Non-pigmented ciliary epithelial cell (primary cell): Measurements from ENCODE around the gene ANXA2R.
"Not testable (repeated sequence)": the region's sequence is repeated elsewhere in the genome, so short reads cannot be mapped to it uniquely, and the experiment has no call there.

Experiments used
- DNase-seq: peaks from one replicate; pipeline ENCODE4 v3.0.0-alpha.2; 2010; ENCODE audit warnings: low read depth

ANXA2R gene

DNA sequence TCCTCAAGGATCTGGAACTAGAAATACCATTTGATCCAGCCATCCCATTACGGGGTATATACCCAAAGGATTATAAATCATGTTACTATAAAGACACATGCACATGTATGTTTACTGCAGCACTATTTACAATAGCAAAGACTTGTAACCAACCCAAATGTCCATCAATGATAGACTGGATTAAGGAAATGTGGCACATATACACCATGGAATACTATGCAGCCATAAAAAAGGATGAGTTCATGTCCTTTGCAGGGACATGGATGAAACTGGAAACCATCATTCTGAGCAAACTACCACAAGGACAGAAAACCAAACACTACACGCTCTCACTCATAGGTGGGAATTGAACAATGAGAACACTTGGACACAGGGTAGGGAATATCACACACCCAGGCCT, 19.9 kb upstream of the ANXA2R start:
- not testable (repeated sequence) for DNase-seq

GRCh38 chr5:43055098-43055497, 15.0 kb upstream of the ANXA2R start:
- not testable (repeated sequence) for DNase-seq

GRCh38 chr5:43051684-43052083, 11.6 kb upstream of the ANXA2R start:
- DNase-seq: no peak

DNA sequence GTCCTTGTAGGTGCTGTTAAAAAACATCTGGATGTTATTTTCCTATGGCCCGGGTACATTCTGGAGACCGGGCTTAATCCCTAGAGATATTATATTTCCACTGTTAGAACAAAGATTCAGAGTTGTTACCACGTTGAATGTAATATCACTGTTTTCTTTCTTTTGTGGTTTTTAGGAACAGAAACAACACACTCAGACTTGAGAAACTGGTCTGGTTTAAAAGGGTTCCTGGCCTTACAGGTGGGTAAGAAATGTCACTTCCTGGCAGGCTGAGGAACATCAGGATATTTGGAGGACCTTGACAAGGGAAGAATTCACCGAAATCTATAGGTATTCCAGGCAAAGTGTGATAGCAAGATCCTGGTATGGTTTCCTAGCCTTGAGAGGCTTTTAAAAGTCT, 10.3 kb upstream of the ANXA2R start:
- DNase-seq: no peak

DNA sequence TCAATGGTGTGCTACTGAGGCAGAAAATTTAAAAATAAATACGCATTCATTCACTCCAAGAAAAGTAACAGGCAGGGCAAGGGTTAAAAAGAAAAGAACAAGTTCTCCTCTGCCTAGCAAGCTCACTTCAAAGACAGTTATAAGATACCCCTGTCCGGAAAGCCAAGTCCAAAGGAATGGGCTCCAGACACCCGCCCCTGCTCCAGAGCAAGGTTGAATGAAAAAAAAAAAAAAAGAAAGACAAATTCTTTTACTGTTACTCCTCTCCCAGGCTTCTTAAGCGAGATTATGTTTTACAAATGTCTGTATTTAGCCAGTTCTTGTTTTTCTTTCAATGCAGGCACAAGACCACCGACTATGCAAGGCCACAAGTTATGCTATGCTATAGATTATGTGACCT, 9.1 kb upstream of the ANXA2R start:
- DNase-seq: no peak

DNA sequence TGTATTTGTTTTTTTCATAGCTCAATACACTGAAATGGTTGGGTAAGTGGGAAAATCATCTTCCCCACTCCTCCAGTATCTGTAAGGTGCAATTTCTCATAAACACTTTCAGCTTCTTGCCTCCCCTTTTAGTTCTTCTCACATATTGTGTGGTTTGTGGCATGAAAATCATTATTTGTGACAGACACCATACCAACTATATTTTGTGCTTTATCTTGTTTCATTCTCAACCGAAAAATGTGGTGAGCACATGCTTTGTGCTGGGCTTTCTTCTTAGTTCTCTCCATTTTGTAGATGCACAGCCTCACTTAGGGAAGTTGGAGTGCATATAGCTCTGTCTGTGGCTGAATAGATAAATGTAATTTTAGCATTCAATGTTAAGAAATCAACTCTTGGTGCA, 6.4 kb upstream of the ANXA2R start:
- DNase-seq: no peak

GRCh38 chr5:43045236-43045635, 5.1 kb upstream of the ANXA2R start:
- no peak for DNase-seq

- no peak for DNase-seq
Observed at GRCh38 chr5:43044181-43044914, 4.2 kb upstream of the ANXA2R start.

- DNase-seq: no peak
Observed at GRCh38 chr5:43043400-43043756, 3.3 kb upstream of the ANXA2R start.

GRCh38 chr5:43042626-43043399, 2.7 kb upstream of the ANXA2R start:
- no peak for DNase-seq

- DNase-seq: no peak
Observed at GRCh38 chr5:43042176-43042625, 2.1 kb upstream of the ANXA2R start.

DNA sequence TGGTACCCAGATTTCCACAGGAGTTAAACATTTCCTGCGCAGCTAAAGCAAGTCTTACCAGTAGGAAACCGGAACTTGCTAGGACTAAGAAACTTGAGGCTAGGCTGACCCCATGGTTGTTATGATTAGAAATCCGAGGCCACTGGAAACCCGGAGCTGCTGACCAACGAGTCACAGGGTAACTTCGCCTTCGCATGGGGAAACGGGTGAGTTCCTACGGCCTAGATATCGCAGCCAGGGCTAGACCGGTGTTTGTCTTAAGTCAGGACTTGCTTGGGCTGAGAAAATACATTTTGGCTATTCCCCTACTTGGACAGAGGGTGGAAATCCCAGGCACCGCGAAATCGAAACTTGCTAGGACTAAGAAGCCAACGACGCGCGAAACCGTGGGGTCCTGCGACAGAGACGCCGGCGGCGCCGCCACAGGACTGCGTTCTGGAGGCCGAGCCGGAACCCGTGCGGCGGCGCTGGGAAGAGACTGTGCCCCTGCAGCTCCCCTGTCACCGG, 1.6 kb upstream of the ANXA2R start:
- DNase-seq: no peak

DNA sequence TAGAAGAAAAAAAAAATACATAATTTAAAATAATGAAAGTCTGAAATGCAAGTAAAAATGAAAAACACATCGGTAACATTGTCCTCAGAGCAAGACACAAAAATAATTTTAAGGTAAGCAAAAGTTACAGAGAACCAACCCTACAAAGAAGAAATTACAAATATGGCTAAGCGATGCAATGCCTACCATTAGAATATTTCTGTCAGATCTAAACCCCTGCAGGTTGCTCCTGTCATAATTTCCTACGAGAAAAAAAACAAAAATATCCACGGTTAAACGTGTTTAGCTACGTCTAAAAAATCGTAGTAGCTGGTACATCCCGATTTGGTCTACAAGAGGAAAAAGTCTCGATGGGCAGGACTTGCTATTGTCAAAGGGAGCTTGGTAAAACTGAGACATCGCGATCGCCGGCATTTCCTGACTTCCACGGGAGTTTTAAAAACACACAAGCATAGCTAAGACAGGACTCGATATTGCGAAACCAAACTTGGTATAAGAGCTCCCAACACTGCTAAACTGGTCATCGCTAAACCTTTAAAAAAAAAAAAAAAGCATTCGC, 1.1 kb upstream of the ANXA2R start:
- DNase-seq: no peak

DNA sequence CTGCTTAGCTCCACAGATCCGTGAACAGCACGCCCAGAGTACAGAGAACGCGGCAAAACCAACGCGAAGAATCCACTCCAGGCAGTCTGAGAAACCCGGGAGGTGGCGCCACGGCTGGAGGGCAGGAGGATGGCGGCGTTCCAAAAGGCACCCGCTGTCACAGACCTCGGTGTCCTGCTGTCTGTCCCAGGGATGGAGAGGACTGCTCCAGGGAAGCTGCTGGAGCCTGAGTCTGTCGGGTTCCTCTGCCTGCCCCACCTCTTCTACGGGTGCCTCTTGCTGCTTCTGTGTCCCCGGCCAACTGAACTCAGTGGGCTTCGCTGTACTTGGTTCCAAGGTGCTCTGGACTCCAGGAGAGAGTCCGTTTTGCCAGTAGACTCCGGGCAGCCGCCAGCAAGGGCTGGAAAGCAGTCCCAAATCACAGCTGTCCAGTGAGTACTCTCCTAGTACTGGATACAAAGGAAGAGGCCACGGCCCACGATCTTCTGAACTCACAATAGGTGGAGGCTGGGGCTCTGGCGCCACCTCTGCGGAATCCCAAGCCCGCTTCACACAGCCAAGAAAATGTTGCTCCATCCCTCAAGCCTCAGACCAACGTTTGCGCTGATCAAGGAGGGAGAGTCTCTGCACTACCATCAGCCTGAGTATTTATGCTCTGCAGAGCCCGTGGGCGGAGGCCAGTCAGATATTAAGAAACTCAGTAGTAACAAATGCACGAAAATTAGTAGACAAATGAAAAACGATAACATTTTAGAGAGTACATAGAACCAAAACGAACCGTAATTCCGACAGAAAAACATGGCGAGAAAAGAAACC, 440 bp downstream of the ANXA2R start:
- DNase-seq: no peak

DNA sequence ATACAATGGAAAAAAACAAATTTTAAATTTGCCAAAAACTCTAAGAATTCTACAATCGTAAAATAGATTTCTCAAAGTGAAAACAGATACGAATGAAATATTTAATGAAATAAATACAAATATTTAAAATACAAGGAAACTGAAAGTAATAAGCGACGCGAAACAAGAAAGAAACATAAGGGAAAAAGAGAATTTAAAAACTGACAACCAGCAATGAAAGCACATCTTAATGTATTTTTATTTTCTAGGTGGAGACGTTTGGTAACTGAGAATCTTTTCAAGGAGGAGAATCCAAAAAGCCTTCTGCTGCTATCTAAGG, 1.0 kb downstream of the ANXA2R start:
- no peak for DNase-seq

GRCh38 chr5:43038496-43038989, 1.6 kb downstream of the ANXA2R start:
- no peak for DNase-seq

GRCh38 chr5:43037636-43038495, 2.3 kb downstream of the ANXA2R start:
- no peak for DNase-seq

DNA sequence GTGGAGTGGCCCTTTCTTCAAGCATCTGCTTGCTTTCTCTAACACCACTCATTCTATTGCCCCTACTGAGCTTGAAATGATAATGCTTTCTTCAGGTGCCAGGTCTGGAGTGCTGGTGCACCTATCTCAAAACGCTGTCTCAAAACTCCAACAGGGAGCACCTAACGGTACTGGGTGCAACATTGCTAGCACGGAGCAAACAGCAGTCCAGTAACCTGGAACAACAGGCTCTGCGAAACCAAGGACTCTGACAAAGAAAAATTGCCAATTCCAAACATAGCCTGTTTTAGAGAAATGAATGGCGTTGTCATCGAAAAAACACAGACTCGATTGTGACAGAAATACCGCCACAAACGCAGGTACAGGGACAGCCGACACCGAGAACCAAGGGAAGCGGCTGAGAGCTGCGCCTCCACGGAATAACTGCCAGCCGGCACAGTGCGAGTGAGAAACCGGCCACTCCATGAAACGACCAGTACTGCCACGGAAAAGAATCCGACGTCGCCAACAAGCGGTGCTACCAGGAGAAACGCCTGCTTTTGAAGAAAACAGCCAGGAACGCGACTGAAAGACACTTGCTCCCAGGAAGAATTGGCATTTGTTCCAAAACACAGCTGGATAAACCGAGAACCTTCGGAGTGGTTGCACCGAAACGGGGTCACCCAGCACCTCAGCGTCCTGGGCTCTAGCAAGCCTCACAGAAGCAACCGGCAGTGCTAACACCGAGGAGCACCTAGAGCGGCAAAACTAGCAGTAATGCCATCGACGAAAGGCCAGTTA, 3.1 kb downstream of the ANXA2R start:
- no peak for DNase-seq

- DNase-seq: no peak
Observed at GRCh38 chr5:43036409-43036808, 3.7 kb downstream of the ANXA2R start.

- DNase-seq: no peak
Observed at GRCh38 chr5:43034591-43034968, 5.5 kb downstream of the ANXA2R start.
